Smooth muscle cell of the brain vasculature (primary cell): ENCODE data around the gene NANOS1.
A peak's percentile ranks its signal among the peaks of the same experiment; 100 is the strongest.

Source experiments
- DNase-seq: peaks from one replicate; pipeline ENCODE4 v3.0.0-alpha.2; 2012; ENCODE audit warnings: low read depth, low spot score

The NANOS1 gene

DNA sequence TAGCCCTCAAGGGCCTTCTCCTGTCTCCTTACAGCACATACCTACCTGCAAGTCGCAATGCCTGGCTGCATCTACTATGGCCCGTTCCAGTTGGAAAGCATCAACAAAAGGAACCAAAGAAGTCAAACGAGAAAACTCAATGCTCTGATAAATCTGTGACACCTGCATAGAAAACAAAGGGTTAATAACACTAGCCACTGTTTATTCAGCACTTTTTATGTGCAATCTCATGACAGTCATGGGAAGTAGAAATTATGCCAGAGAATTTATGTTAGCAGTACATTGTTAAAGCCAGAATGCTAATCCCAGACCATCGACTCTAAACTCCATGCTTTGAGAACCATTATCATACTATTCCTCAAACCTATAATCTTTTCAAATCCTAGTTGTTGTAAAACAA lies 30.0 kb downstream of the NANOS1 start:
- DNase-seq: no peak

DNA sequence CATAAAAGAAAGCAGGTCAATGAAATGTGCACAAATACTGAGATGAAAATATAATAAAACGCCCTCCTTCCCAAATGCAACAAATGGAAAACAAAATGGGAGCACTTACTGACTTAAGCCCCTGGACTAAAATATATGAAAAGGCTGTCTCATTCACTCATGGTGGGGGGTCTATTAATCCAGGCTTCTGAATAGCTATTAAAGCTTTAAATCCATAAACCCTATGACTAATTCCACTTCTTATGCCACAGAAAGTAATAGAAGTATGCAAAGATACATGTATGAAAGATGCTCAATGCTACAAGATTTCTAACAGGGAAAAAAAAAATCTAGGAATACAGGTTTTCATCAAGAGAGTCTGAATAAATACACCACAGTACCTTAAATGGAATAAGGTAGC lies 30.6 kb downstream of the NANOS1 start:
- DNase-seq: no peak

DNA sequence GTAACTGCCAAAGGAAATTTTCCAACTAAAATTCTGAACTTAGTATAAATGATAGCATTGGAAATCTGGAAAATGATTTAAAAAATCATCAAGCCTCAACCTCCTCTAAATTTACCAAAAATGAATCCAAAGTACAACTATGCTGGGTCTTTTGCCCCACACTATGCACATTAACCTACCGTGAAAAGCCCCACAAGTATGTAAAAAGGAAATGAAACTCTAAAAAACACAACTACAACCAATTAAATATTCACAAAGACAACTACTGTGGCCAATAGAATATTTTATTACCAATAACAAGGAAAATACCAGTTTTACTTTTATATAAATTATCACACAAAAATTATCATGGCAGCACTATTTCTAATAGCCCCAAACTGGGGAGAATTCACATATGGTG lies 31.8 kb downstream of the NANOS1 start:
- no peak for DNase-seq

DNA sequence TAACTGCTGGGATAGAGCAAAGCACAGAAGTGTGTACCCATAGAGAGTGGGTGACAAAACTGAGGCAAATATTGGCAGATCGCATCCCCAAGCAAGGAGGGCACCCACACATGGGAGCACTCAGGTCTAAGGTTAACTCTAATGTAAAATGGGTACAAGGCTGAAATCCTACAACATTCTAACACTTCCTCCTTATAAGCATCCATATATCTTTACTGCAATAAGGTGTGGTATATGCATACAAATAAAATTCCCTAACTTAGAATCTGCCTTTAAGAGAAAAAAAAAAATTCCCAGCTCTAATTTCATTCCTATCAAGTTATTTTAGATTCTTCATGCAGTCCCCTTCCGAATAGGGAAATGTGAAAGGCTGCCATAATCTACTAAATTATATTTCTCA lies 32.4 kb downstream of the NANOS1 start:
- no peak for DNase-seq

DNA sequence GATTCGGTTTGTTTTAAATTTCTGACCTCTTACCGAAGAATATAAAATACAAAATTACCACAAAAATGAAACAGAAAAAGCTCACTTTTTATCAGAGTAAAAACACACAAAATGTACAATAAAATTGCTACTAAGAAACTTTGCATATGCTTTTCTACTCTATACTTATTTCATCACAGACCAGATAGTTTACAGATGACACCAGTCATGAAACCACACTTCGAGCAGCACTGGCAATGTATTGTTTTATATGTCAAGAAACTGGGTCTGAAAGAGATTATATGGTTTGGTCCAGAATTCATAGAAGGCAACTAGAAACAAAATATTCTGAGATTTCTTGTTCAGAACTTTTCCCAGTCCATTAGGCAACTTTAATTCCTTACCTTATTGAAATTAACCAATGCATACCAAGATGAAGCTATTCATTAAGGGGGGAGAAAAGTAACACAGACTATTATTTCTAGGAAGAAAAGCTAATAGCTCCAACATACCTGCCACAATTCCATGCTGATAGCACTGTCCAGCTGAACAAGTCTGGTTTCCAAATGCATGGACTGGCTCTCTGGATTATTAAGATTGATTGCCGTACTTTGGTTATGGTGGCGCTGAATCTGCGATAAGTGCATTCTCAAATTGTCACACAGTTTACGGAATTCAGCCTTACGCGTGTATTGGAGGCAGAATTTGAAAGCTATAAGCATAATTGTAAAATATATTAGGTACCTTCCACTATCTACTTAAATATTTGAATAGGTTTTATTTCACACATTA lies 41.1 kb downstream of the NANOS1 start:
- DNase-seq: no peak

DNA sequence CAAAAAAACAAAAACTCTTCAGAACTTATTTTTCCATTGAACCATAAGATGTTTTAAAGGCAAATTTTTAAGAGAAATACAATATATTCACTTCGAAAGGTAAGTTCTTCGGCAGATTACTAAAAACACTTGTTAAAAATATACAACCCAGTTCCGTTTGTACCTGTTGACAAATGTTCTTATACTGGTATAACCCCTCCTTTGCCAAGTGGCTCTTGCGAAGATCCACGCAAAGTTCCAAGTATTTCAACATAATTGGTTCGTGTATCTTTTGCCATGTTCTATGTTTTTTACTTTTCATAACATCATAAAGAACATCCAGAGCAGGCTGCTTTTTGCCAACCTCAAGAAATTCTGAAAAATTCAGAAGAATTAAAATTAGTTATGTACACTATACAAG lies 44.1 kb downstream of the NANOS1 start:
- DNase-seq: no peak

DNA sequence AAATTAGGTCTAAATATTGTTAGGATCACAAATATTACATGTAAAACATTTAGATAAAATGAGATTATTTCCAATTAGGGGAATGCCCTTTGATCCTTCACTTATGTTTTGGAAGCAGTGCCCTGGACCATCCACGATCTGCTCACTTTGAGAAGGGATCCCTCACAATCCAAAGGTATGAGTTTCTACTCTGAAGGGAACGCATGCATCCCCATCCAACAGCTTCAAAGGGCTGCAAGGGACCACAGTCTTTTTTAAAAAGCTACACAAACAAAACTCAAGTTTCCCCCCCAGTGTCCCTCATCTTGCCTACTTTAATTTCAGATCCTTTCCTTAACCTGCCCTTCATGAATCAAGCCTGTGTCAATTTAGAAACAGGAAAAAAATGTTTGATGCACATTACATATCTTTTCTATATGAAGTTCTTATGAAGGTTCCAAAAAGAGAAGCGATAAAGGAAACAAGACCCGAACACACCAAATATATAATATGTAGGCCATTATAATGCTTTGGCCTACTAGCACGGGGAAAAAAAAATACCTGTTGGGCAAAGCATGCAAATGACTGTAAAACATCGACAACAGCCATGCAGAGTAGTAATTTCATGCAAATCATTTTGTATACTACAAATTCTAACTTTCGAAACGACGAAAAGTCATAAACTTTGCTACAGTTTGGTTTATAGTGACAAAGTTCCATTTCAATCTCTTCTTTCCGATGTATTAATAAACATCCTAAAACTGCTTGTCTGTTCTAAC lies 49.1 kb downstream of the NANOS1 start:
- no peak for DNase-seq

DNA sequence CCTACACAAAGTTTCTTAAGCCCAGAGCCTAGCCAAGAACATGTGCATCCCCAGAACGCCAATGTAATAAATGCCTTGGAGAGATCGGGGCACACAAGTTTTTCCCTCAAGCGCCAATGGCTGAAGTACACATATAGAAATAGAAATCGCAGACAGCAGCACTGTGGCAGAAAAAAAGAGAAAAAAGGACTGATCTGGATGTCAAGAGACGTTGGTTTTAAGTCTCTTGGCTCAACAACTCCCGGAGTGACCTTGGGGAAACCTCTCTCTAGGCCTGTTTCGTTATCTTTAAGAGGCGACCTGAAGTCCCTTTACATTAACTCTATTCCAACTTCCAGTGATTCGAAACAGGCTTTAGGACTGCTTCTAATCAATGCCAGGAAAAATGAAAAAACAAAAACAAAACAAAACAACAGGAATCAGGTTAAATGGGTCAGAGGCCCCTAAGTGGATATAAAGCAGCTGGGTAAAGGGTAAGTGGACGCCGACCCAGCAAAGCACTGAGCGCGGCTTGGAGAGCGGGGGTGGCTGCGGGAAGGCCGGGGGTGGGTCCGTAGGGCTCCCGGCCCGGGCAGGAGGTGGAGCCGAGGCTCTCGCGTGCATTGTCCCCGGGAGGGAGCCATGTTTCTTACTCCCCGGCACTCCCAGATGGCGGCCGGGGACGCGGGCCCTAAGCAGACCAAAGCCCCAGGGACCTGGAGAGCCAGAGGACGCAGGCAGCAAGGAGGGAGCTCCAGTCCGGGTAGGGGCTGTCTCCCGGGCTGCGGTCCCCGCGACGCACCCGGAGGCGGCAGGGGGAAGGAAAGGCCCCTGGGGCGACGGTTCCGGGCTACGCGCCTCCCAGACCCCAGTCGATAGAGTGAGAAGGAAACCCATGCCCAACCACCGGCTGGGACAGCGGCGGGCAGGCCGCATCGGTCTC lies 50.3 kb downstream of the NANOS1 start:
- DNase-seq: no peak

DNA sequence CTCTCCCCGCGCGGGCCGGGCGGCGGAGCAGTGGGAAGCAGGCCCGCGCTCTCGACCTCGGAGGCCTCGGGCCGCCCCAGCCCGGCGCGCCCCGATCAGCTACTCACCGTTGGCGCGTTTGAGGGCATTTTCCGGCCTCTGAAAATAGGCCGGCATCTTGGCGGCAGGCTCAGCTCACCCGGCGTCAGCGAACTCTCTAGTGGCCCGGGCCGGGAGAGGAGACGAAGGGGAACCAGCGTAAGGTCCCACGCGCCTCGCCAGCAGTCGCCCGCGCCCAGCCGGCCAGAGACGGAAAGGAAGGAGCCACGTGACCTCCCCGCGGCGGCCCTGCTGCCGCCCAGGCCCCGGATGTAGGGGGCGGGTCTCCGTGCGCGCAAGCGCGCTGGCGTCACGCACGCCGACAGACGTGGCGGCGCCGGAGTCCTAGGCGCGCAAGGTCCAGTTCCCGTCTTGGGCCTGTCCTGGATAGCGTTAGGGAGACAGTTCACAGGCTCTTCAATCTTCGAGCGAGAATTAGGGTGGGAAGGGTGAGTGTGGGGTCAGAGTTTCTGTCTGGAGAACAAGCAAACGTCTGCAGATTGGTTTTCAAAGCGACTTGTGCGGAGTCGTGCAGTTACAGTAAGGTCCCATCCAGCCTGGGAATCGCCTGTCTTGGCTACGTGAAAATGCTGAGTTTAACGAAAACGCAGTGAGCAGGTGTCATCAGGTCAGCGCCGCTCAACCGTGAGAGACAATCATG lies 51.2 kb downstream of the NANOS1 start, which contains the start of gene EIF3A:
TSS of gene EIF3A (minus strand) at position 297 of the 739 bp plus-strand sequence. CDS start at position 156, 141 bp downstream.
- peak; percentile 83 for DNase-seq
